A549 (cell line): ENCODE data around the gene GRK3. TPM values are rescaled to one million over a fixed set of nuclear protein-coding genes. Genes with fewer than 3 reads are reported as not detected.
"Not testable (repeated sequence)": the region's sequence is repeated elsewhere in the genome, so short reads cannot be mapped to it uniquely, and the experiment has no call there.

Source experiments
- ATAC-seq, 2 experiments: fragments of 200-7000 bp in 1 of 2; fragments of >200 bp in 1 of 2; cut with Nextera tagmentation in 1 of 2; cut with Tn5 transposase in 1 of 2; 3 replicates each; pipeline versions ENCODE4 v1.8.0 to v1.9.1; 2018 to 2020; ENCODE audit warnings: mild to moderate bottlenecking in 1 of 2, moderate library complexity in 1 of 2
- CTCF ChIA-PET: fragments of 300-600 bp; sonication (Branson Sonifier 250); formaldehyde crosslinking; extraction: SDS; loops from one replicate; lab custom pipeline; 2021; ENCODE audit warnings: antibody characterized with exemption, inconsistent platforms; lab: Yijun Ruan, JAX
- POLR2A ChIA-PET: fragments of 350-600 bp; formaldehyde crosslinking; extraction: SDS; loops from one replicate; lab custom pipeline; 2021; ENCODE audit warnings: antibody characterized with exemption, inconsistent platforms; lab: Yijun Ruan, JAX
- DNase-seq, 2 experiments: peaks; one replicate each; pipeline versions ENCODE4 v3.0.0 to v3.0.0-alpha.2; 2011 to 2016; ENCODE audit warnings: low read depth in 1 of 2, low spot score in 1 of 2
- FAIRE-seq: peaks from 2 replicates; lab custom pipeline; 2011; peaks lifted over from hg19 to GRCh38; lab: Jason Lieb, UNC
- H3K27ac ChIP-seq, 2 experiments: fragments of >200 bp; sonication (Bioruptor Twin); formaldehyde crosslinking; 3 replicates each; pipeline ENCODE4 v1.5.1; 2016 to 2017
- H3K4me1 ChIP-seq: fragments of >200 bp; sonication (Bioruptor Twin); formaldehyde crosslinking; 3 replicates; pipeline ENCODE4 v1.6.1; 2016
- H3K4me2 ChIP-seq: fragments of >200 bp; sonication (Bioruptor Twin); formaldehyde crosslinking; 3 replicates; pipeline ENCODE4 v1.6.1; 2016
- H3K4me3 ChIP-seq: fragments of >200 bp; sonication (Bioruptor Twin); formaldehyde crosslinking; 3 replicates; pipeline ENCODE4 v1.5.1; 2016
- H3K9me3 ChIP-seq: fragments of >200 bp; sonication (Bioruptor Twin); formaldehyde crosslinking; 3 replicates; pipeline ENCODE4 v1.6.1; 2016
- BCL3 ChIP-seq: fragments of >200 bp; sonication (Bioruptor Twin); formaldehyde crosslinking; IDR thresholded peaks from 3 replicates; pipeline ENCODE4 v1.6.1; 2016
- CBX2 ChIP-seq: fragments of 200-600 bp; sonication (generic); IDR thresholded peaks from 2 replicates; pipeline ENCODE4 v1.6.1; 2016; ENCODE audit warnings: low read depth, mild to moderate bottlenecking, borderline replicate concordance
- CBX8 ChIP-seq: fragments of 200-600 bp; sonication (generic); IDR thresholded peaks from 2 replicates; pipeline ENCODE4 v1.6.1; 2016
- CHD2 ChIP-seq: fragments of 150-350 bp; IDR thresholded peaks from 2 replicates; pipeline ENCODE4 v1.6.1; 2014; ENCODE audit warnings: low read length; ENCODE audit not compliant: partially characterized antibody
- FOXS1 ChIP-seq: fragments of 250-450 bp; sonication (Bioruptor Pico); IDR thresholded peaks from 2 replicates; pipeline ENCODE4 v1.5.0; 2020; ENCODE audit warnings: mild to moderate bottlenecking, moderate library complexity
- HOXA7 ChIP-seq: fragments of 250-450 bp; sonication (Bioruptor Pico); IDR thresholded peaks from 2 replicates; pipeline ENCODE4 v1.5.0; 2020; ENCODE audit warnings: mild to moderate bottlenecking, moderate library complexity
- HOXB5 ChIP-seq: fragments of 250-450 bp; sonication (Bioruptor Pico); IDR thresholded peaks from 2 replicates; pipeline ENCODE4 v1.5.0; 2020; ENCODE audit warnings: mild to moderate bottlenecking, moderate library complexity
- JUN ChIP-seq, 2 experiments: fragments of >200 bp; sonication (Bioruptor Twin); formaldehyde crosslinking; IDR thresholded peaks; 2 replicates in 1 of 2; 3 replicates in 1 of 2; pipeline ENCODE4 v1.6.1; 2016 to 2017
- KDM1A ChIP-seq: fragments of 200-600 bp; sonication (generic); IDR thresholded peaks from 2 replicates; pipeline ENCODE4 v1.6.1; 2016; ENCODE audit warnings: low read depth, mild to moderate bottlenecking
- KDM5A ChIP-seq: fragments of 200-600 bp; sonication (generic); IDR thresholded peaks from 2 replicates; pipeline ENCODE4 v1.6.1; 2016; ENCODE audit warnings: antibody characterized with exemption, mild to moderate bottlenecking
- MAFK ChIP-seq: fragments of 450-650 bp; IDR thresholded peaks from 2 replicates; pipeline ENCODE4 v1.6.1; 2014; ENCODE audit not compliant: partially characterized antibody
- MAX ChIP-seq: IDR thresholded peaks from 2 replicates; pipeline ENCODE4 v1.6.1; 2012
- MAZ ChIP-seq: fragments of 150-350 bp; IDR thresholded peaks from 2 replicates; pipeline ENCODE4 v1.6.1; 2014; ENCODE audit warnings: antibody characterized with exemption, low read depth, low read length, borderline replicate concordance
- PBX3 ChIP-seq: IDR thresholded peaks from 2 replicates; pipeline ENCODE4 v1.6.1; 2012
- PHF8 ChIP-seq: fragments of 200-600 bp; sonication (generic); IDR thresholded peaks from 2 replicates; pipeline ENCODE4 v1.6.1; 2016; ENCODE audit warnings: low read depth, mild to moderate bottlenecking, antibody characterized with exemption, moderate library complexity, borderline replicate concordance
- POLR2A ChIP-seq: IDR thresholded peaks from 2 replicates; pipeline ENCODE4 v1.6.1; 2012; ENCODE audit warnings: mild to moderate bottlenecking, low read length
- POLR2AphosphoS2 ChIP-seq: conservative IDR thresholded peaks from 2 replicates; pipeline ENCODE4 v1.6.1; 2012; ENCODE audit warnings: low read length, improper control_type of control experiment, inconsistent platforms
- RFX5 ChIP-seq: fragments of 450-650 bp; IDR thresholded peaks from 2 replicates; pipeline ENCODE4 v1.7.1; 2014; ENCODE audit warnings: antibody characterized with exemption, mild to moderate bottlenecking, moderate library complexity
- USF2 ChIP-seq: fragments of 450-650 bp; IDR thresholded peaks from 2 replicates; pipeline ENCODE4 v1.6.1; 2014; ENCODE audit warnings: antibody characterized with exemption
- ZFP36 ChIP-seq: fragments of 450-650 bp; IDR thresholded peaks from 2 replicates; pipeline ENCODE4 v1.6.1; 2014; ENCODE audit warnings: borderline replicate concordance; ENCODE audit not compliant: partially characterized antibody
- ZNF302 ChIP-seq: fragments of 250-450 bp; sonication (Bioruptor Pico); IDR thresholded peaks from 2 replicates; pipeline ENCODE4 v1.9.0; 2021; ENCODE audit warnings: inconsistent platforms, mild to moderate bottlenecking, moderate library complexity
- WGBS: methylation state at CpG from one replicate; pipeline ENCODE4 v1.1.6; 2017; ENCODE audit errors: missing lambda C conversion rate; 5-methylcytosine and 5-hydroxymethylcytosine counted together
- polyA minus RNA-seq: library from RNA; depleted of rRNA, polyadenylated mRNA; stranded (reverse); fragments of >200 nt; gene quantifications from 2 replicates; pipeline ENCODE4 v1.2.3, GENCODE V29; 2011; rRNA and poly(A)+ RNA removed
- polyA plus RNA-seq, 4 experiments: library from polyadenylated mRNA; depleted of rRNA in 3 of 4; stranded (reverse); fragments of >200 nt; fragmentation: RNase III in 1 of 4; extraction: RNeasy Plus Mini Kit Qiagen cat#74134 plus additional on column Dnase treatment in 1 of 4; gene quantifications; 2 replicates in 3 of 4; 3 replicates in 1 of 4; pipeline ENCODE4 v1.2.3, GENCODE V29; 2011 to 2017

Gene GRK3
- polyA plus RNA-seq (2011; rRNA removed) = 6.5 and 6.9 TPM in 2 replicates
- 1.3 and 1.4 TPM in 2 replicates for polyA plus RNA-seq (2012; cell fraction: cytosol; rRNA removed)
- 0.83 and 1.5 TPM in 2 replicates for polyA plus RNA-seq (2012; cell fraction: nucleus; rRNA removed)
- polyA plus RNA-seq (2017; fragmentation: RNase III; extraction: RNeasy Plus Mini Kit Qiagen cat#74134 plus additional on column Dnase treatment) = 3.4 to 3.9 TPM (median 3.5 TPM) in 3 replicates
- 5.5 and 6.0 TPM in 2 replicates for polyA minus RNA-seq

- peak within 1 kb of the TSS; percentile 96 for H3K4me3 ChIP-seq
- H3K9me3 ChIP-seq = no peaks in the 10 kb centered on the region
- peak within 1 kb of the TSS; percentile 81 to 97 for H3K27ac ChIP-seq
- TF ChIP-seq POLR2A = peak; percentile 52
- peak; percentile 20; the same call in 1 of the 2 replicates for TF ChIP-seq MAX
- no peak for TF ChIP-seq CBX8
- no peak for TF ChIP-seq BCL3
- peaks cover 9% of the 10 kb centered on the region; the same call in 2 of the 3 replicates for H3K4me1 ChIP-seq
- ATAC-seq (peak; percentile 82 to 89), DNase-seq (peak; percentile 21 to 59), FAIRE-seq (no peak)
- peak within 1 kb of the TSS; percentile 97 for H3K4me2 ChIP-seq
- WGBS = 0% methylated on average over 3 of the region's 73 CpGs
- ChIA-PET CTCF (interaction anchor here (0.9 to 1.2 kb wide), 3 partner anchors 8 to 208 kb away, joined by 3 to 4 read pairs (median 3); no protein-coding TSS in a partner anchor), POLR2A (no interaction called here)
These were observed at the start of gene GRK3 for GRCh38 chr22:25564320-25564978. GRK3 (plus strand) TSS chr22:25564675; CDS start chr22:25565041, 366 bp downstream.

GRCh38 chr22:25518000-25518663 lies 46.3 kb upstream of the GRK3 start:
- no peak overlapping the region for H3K4me3 ChIP-seq
- H3K4me1 ChIP-seq = peaks cover 5% of the 10 kb centered on the region; the same call in 1 of the 3 replicates
- POLR2A ChIA-PET = no interaction called here
- FAIRE-seq = no peak
- WGBS = 83% methylated on average over 12 of the region's 12 CpGs
- no peaks in the 10 kb centered on the region; the same call in 2 of the 3 replicates for H3K9me3 ChIP-seq
- CTCF ChIA-PET = interaction anchor here (0.7 kb wide), 1 partner anchor 255 kb away, joined by 3 read pairs; no protein-coding TSS in a partner anchor
- DNase-seq = no peak
- TF ChIP-seq KDM5A = no peak
- no peak for TF ChIP-seq USF2
- TF ChIP-seq FOXS1 (CRISPR knock-in tag) = no peak
- no peak for TF ChIP-seq CHD2
- no peak for TF ChIP-seq POLR2AphosphoS2
- TF ChIP-seq MAFK = no peak
- TF ChIP-seq POLR2A = no peak
- TF ChIP-seq ZFP36 = no peak
- TF ChIP-seq JUN (IDR thresholded peaks at IDR 0.05) = no peak
- TF ChIP-seq RFX5 = no peak
- TF ChIP-seq HOXA7 (CRISPR knock-in tag) = no peak
- no peak for TF ChIP-seq MAZ
- TF ChIP-seq ZNF302 (CRISPR knock-in tag) = no peak
- TF ChIP-seq PBX3 = no peak
- no peak for TF ChIP-seq PHF8
- TF ChIP-seq, all 56 proteins: peak for 0
- Histone ChIP-seq H3K27ac (no peak overlapping the region), H3K4me2 (no peak overlapping the region)
- no peak for ATAC-seq

- no peak overlapping the region for H3K4me3 ChIP-seq
- 31% methylated on average over 1 of the region's 1 CpG for WGBS
- H3K4me1 ChIP-seq = no peaks in the 10 kb centered on the region
- CTCF ChIA-PET = interaction anchor here (0.6 to 0.8 kb wide), 2 partner anchors 12 to 19 kb away, joined by 3 to 4 read pairs; no protein-coding TSS in a partner anchor
- H3K9me3 ChIP-seq = peaks cover 9% of the 10 kb centered on the region; the same call in 2 of the 3 replicates
- TF ChIP-seq BCL3 (no peak), CBX2 (no peak), KDM1A (no peak), HOXB5 (no peak)
- TF ChIP-seq, all 56 proteins: peak for 0
- POLR2A ChIA-PET = no interaction called here
- FAIRE-seq (no peak), DNase-seq (no peak), ATAC-seq (no peak)
- Histone ChIP-seq H3K27ac (no peak overlapping the region), H3K4me2 (no peak overlapping the region)
These were observed 39.1 kb upstream of the GRK3 start for GRCh38 chr22:25525376-25525775.

GRCh38 chr22:25525804-25526584 lies 38.5 kb upstream of the GRK3 start:
- ATAC-seq, H3K4me3 ChIP-seq, H3K4me1 ChIP-seq, H3K27ac ChIP-seq, CTCF ChIA-PET, H3K9me3 ChIP-seq, DNase-seq, FAIRE-seq, H3K4me2 ChIP-seq, POLR2A ChIA-PET: not testable (repeated sequence)
- 50% methylated on average over 3 of the region's 3 CpGs for WGBS
